NCI-H510A treated with DMSO at 0.1 percent for 48 hours (cell line): ENCODE measurements around the gene DYNLL1.
"Not testable (repeated sequence)": the region's sequence is repeated elsewhere in the genome, so short reads cannot be mapped to it uniquely, and the experiment has no call there.

ENCODE experiments used
- DNase-seq: peaks from one replicate; lab custom pipeline; 2025; lab: John Stamatoyannopoulos, UW

DYNLL1 gene

DNA sequence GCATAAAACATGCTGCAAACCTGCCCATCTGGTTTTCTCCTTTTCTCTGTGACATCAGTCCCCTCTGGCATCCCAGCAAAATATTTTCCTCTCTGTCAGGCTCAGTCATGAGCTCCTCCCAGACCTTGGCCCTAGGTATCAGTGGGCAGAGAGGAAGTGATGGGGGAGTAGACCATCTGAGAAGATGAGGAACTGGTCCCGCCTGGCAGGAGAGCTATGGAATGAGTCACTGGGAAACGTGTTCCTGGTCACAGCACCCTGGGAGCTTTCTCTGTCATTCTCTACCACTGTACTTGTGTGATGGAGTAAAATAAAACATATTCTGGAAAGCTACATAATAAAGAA is 21.3 kb upstream of the DYNLL1 start:
- DNase-seq: no peak

DNA sequence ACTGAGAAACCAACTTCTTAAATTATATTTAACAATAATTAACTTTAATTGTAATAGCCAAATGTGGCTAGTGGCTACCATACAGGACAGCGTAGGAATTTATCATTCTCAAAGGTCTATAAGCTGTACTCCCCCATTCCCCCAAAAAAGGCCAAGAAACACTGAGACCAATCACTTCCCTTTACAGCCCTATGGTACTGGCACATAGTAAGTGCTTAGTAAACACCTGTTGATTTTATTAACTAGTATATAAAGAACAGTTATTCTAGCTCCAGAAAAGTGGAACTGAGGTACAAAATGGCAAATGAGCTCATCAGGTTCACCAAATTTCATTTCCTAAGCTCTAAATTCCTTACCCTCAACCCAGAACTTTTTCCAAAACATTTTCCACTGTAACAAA is 20.3 kb upstream of the DYNLL1 start:
- no peak for DNase-seq

DNA sequence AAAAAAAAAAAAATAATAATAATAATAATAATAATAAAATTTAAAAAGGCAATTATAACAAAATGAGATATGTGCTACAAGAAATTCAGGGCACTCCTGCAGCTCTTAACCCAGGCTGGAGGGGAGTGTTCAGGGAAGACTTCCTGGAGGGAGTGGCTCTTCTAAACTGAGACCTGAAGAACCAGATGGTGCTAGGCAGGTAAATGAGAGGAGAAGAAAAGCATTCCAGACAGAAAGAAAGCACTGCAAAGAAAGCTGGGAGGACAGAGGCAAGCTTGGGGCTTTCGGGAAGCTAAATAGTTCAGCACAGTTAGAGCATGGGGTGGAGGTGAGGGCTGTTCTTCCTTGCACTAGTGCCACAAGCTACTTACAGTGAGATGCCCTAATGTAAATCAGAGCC is 16.5 kb upstream of the DYNLL1 start:
- no peak for DNase-seq

GRCh38 chr12:120480211-120480610 is 15.7 kb upstream of the DYNLL1 start:
- DNase-seq: no peak

DNA sequence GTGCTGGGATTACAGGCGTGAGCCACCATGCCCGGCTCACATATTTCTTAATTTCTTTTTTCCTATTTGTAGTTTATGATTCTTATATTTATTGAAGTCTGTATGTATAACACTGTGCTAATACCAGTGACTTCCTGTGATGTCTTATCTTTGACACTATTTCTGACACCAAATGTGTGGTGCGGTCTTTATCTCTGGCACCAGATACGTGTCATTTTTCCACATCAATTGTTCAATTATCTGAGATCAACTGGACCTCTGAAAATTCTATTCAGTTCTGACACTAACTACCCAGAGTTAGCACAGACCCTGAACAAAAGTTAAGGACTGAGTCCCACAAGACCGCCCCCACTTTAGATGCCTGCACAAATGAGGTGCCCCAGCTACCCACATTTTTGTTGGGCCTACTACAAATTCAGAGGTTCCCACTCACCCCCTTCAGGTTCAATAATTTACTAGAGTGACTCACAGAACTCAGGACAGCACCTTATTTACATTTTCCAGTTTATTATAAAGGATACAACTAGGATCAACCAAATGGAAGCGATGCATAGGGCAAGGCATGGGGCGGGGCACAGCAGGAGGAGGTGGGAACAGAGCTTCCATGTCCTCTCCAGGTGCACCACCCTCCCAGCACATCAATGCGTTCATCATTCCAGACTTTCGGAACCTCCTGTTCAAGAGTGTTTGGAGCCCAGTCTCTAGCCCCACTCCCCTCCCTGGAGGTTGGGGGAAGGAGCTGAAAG is 14.7 kb upstream of the DYNLL1 start:
- DNase-seq: no peak

DNA sequence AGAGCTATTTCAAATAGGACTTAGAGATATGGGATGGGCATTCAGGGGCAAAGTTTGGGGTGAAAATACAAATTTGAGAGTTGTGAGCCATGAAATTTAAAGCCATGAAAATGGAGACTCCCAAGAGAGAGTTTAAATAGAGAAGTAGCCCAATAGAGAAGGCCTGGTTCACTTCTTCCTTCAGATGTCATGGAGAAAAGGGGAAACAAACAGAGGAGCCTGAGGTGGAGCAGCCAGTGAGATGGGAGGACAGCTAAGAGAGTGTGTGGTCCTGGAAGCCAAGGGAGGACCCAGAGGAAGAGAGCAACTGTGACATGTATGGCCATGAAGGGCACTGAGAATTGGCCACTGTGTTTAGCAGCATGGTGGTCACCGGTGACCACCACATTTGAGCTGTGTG is 12.3 kb upstream of the DYNLL1 start:
- no peak for DNase-seq

DNA sequence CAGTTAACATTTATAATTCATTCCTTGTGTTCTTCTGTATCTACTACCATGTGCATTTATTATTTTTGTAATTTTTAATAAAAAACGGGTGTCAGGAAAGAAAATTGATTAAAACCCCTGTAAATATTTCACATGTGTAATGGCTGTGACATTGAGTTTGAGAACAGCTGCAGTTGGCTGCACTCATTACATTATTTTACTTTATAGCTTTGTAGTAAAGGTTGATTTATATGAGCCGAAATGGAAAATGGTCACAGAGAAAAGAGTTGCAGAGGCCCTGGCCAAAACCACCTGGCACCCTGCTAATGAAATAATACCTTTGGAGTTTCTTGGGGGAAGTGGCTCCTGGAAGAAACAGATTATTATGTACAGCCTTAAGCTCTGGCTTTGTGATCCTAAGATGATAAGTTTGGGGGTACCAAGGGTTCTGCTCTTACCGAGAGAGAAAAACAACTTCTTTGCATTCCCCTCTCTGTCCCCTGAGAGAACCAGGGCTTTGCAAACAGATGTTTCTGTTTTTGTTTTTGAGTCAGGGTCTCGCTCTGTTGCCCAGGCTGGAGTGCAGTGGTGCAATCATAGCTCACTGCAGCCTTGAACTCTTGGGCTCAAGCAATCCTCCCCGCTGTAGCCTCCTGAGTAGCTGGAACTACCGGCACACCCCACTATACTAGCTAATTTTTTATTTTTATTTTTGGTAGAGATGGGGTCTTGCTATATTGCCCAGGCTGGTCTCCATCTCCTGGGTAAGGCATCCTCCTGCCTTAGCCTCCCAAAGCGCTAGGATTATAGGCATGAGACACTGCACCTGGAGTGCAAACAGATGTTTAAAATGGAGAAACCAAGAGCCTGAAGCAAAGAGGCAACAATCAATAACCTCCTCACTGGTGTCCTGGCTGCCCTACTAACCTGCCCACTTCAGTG is 9.7 kb upstream of the DYNLL1 start:
- DNase-seq: no peak

DNA sequence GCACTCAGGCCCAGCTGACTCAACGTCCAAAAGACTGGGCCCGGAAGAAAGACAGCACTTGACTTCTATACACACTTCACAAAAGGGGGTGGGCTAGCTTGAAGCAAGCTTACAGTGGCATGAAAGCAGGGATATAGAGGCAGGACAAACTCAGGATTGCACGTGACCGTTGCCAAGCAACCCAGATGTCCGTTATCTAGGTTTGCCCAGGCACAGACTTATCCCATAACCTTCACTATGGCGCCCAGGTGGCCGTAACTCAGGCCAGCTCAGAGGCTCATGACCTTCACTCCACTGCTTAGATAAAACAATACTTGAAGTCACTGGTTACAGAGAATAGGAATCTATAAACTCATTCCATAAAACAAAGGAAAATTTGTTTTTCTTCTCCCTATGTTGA is 8.4 kb upstream of the DYNLL1 start:
- DNase-seq: not testable (repeated sequence)

- DNase-seq: no peak
These were observed 7.8 kb upstream of the DYNLL1 start for GRCh38 chr12:120488057-120488640.

DNA sequence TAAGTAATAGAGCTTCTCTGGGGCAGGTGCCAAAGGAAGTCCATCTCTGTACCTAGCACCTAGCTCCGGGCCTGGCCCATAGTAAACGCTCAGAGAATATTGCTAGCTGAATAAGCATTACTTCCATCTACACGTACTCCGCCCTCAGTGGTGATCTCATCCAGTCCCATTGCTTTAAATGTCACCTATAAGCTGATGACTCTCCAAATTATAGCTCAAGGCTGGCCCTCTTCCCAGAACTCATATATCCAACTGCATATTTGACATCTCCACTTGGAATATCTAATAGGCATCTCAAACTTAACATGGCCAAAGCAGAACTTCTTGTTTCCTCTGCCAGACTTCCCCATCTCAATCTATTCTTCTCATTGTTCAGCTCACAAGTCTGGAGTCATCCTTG is 6.9 kb upstream of the DYNLL1 start:
- no peak for DNase-seq

DNA sequence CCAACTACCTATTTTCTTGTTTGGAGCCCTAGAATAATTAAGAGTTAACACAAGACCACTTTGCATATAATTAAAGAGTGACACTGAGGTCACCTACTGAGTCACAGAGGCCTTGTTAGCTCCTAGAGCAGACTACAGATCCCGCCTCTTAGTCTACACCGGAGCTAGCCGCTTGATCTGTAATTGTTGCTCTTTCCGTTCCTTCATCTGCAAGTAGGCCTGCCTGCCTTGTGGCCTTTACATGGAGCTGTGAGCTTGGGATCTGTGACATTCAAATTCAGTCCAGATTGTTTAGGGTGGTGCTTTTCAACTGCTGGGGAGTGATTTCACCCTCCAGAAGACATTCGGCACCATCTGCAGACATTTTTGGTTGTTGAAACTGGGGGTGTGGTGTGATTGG is 5.6 kb upstream of the DYNLL1 start:
- DNase-seq: no peak

- no peak for DNase-seq
These were observed 4.9 kb upstream of the DYNLL1 start for GRCh38 chr12:120490833-120491512.

GRCh38 chr12:120495186-120495730 is 655 bp upstream of the DYNLL1 start:
- DNase-seq: no peak

GRCh38 chr12:120496413-120497340 is 764 bp downstream of the DYNLL1 start:
- peak; percentile 26 for DNase-seq

DNA sequence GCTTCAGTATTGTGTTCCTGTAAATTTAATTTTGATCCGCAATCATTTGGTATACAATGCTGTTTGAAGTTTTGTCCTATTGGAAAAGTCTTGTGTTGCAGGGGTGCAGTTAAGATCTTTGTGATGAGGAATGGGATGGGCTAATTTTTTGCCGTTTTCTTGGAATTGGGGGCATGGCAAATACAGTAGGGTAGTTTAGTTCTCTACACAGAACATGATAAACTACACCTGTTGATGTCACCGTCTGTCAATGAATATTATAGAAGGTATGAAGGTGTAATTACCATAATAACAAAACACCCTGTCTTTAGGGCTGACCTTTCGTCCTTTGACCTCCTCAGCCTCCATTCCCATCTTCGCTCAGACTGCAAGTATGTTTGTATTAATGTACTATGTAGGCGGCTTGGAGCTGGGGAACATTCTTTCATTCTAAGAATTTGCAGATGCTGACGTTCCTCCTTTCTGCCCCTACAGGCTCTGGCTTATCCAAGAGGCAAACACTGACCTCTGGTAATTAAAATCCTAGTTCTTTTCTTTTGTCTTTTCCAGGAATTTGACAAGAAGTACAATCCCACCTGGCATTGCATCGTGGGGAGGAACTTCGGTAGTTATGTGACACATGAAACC is 1.7 kb downstream of the DYNLL1 start:
- no peak for DNase-seq

DNA sequence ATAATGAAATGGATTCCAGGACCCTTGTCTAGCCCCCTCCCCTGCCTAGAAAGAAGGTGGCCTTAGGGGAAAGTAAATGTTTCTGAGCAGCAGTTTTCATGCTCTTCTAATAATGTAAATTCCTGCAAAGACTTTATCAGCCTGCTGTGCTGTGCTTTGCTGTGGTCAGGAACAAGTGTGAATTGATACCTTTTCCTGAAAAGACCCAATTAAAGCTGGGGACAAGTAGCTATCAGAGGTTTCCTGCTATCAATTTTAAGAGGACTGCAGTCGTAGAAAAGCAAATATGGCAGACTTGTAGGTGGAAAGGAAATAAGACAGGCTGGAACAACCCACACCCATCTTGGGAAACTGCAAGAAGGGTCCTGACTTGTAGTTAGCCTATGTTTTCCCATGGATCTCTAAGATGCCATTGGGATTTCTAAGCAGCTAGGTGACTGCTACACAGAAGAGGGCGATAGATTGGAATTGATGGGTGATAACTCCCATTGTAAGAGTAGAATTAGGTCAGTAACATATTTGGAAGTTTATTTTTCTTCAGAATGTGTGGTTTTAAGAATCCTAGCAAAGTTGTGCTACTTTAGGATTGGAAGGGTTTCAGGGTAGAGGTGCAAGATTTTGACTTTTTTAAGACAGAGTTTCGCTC is 3.1 kb downstream of the DYNLL1 start:
- DNase-seq: no peak

GRCh38 chr12:120500581-120500980 is 4.7 kb downstream of the DYNLL1 start:
- DNase-seq: no peak

DNA sequence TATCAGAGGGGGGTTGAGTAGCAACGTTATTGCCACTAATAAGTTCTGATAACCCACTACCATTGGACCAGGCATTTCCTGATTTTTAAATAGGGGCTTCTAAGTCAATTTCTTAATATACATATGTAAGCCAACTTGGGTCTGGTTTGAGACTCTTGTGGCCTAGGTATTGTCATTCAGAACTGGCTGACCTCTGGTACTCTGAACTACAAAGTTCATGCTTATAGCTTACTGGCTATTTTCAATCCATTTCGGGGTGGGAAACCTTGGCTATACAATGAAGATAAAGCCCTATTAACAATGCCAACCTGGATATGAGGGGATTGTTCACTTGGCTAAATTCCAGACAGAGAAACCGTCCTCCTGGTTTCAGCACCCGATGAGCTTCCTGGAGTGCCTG is 8.7 kb downstream of the DYNLL1 start:
- no peak for DNase-seq

- DNase-seq: no peak
These were observed 12.6 kb downstream of the DYNLL1 start for GRCh38 chr12:120508537-120508936.

GRCh38 chr12:120514002-120514401 is 18.1 kb downstream of the DYNLL1 start:
- DNase-seq: no peak
